ENCODE data around the gene CSGALNACT2. TPM values are rescaled to one million over a fixed set of nuclear protein-coding genes. Genes with fewer than 3 reads are reported as not detected.
"Not testable (repeated sequence)": the region's sequence is repeated elsewhere in the genome, so short reads cannot be mapped to it uniquely, and the experiment has no call there.

The CSGALNACT2 gene
- total RNA-seq, 1 donor from 2014 or later = 30.3 TPM

DNA sequence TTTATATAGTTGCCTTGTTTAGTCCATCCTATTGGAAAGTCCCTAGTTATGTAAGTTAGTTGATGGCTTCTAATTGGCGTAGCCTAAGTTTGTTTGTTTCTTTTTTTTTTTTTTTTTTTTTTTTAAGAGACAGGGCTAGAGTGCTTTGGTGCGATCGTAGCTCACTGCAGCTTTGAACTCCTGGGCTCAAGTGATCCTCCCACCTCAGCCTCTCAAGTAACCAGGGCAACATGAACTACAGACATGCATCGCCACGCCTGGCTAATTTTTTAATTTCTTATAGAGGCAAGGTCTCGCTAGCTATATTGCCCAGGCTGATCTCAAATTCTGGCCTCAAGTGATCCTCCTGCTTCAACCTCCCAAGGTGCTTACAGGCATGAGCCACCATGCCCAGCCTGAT is 7.1 kb downstream of the CSGALNACT2 start:
- Mint-ChIP-seq H3K9me3 (peaks cover 18% of the 10 kb centered on the region), H3K27ac (no peak overlapping the region), H3K27me3 (ENCODE audit: insufficient read depth) (no peaks in the 10 kb centered on the region), H3K4me3 (no peak overlapping the region), H3K4me1 (ENCODE audit: low read depth) (peaks cover 69% of the 10 kb centered on the region), H3K36me3 (ENCODE audit: low read depth) (peaks cover 31% of the 10 kb centered on the region)
- DNase-seq (ENCODE audit: low spot score) = no peak
- intact Hi-C loops (cut with micrococcal nuclease) = no loop called here

DNA sequence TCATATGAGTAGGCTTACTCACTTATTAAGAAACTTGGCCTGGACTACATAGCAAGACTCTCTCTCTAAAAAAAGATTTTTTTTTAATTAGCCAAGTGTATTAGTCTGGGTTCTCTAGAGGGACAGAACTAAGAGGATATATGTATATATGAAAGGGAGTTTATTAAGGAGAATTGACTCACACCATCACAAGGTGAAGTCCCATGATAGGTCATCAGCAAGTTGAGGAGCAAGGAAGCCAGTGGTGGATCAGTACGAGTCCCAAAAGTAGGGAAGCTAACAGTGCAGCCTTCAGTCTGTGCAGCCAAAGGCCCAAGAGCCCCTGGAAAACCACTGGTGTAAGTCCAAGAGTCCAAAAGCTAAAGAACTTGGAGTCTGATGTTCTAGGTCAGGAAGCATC is 7.7 kb downstream of the CSGALNACT2 start:
- intact Hi-C loops (cut with micrococcal nuclease); H3K27ac Mint-ChIP-seq; H3K4me3 Mint-ChIP-seq; H3K27me3 Mint-ChIP-seq (ENCODE audit: insufficient read depth); DNase-seq (ENCODE audit: low spot score): not testable (repeated sequence)
- H3K36me3 Mint-ChIP-seq (ENCODE audit: low read depth) = peaks cover 32% of the 10 kb centered on the region
- peaks cover 18% of the 10 kb centered on the region for H3K9me3 Mint-ChIP-seq
- peaks cover 70% of the 10 kb centered on the region for H3K4me1 Mint-ChIP-seq (ENCODE audit: low read depth)

DNA sequence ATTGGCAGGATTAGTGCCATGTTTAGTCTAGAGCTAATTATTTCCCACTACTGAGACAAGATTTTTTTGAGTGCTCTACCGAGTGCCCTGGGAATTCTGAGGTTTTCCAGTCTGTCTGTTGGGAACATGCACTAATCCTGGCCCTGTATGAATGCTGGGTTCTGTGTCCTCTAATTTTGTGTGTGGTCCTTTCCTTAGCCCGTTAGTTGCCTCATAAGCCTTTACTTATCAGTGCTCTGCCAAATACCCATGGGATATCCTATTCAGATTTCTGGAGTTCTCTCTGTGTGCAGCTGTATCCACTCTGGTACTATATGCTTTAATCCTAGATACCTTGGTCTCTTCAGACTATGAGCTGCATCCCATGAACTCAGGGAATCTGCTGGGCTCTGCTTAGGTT is 13.1 kb downstream of the CSGALNACT2 start:
- H3K27me3 Mint-ChIP-seq (ENCODE audit: insufficient read depth) = no peaks in the 10 kb centered on the region
- H3K9me3 Mint-ChIP-seq = peaks cover 18% of the 10 kb centered on the region
- DNase-seq (ENCODE audit: low spot score) = no peak
- intact Hi-C loops (cut with micrococcal nuclease) = no loop called here
- no peak overlapping the region for H3K4me3 Mint-ChIP-seq
- H3K36me3 Mint-ChIP-seq (ENCODE audit: low read depth) = peaks cover 34% of the 10 kb centered on the region
- no peak overlapping the region for H3K27ac Mint-ChIP-seq
- peaks cover 59% of the 10 kb centered on the region for H3K4me1 Mint-ChIP-seq (ENCODE audit: low read depth)

DNA sequence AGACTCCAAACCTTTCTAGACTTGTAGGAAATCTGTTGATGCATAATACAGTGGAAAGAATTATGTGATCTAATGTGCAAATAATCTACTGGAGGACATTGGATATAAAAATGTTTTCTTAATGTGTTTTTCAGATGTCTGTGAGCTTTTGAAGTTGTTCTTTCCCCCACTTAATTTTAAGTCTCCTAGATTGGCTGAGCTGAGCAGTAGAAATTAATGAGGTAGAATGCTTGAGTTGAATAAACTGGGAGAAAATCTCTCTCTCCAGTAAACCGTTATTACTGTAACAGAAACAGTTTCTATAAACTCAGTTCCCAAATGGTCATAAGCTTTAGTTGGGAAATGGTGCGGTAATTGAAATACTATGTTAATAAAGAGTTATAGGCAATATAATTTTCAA is 15.7 kb downstream of the CSGALNACT2 start:
- H3K4me3 Mint-ChIP-seq = no peak overlapping the region
- peaks cover under 1% of the 10 kb centered on the region for H3K9me3 Mint-ChIP-seq
- peaks cover 34% of the 10 kb centered on the region for H3K36me3 Mint-ChIP-seq (ENCODE audit: low read depth)
- H3K4me1 Mint-ChIP-seq (ENCODE audit: low read depth) = peaks cover 62% of the 10 kb centered on the region
- no peak for DNase-seq (ENCODE audit: low spot score)
- H3K27ac Mint-ChIP-seq = no peak overlapping the region
- intact Hi-C loops (cut with micrococcal nuclease) = no loop called here
- H3K27me3 Mint-ChIP-seq (ENCODE audit: insufficient read depth) = no peaks in the 10 kb centered on the region

DNA sequence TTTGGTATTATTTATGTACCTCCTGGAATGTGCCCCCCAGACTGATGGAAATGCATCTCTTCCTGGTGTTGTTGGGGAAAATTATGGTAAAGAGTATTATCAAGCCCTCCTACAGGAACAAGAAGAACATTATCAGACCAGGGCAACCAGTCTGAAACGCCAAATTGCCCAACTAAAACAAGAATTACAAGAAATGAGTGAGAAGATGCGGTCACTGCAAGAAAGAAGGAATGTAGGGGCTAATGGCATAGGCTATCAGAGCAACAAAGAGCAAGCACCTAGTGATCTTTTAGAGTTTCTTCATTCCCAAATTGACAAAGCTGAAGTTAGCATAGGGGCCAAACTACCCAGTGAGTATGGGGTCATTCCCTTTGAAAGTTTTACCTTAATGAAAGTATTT is 17.0 kb downstream of the CSGALNACT2 start:
- no peak for DNase-seq (ENCODE audit: low spot score)
- intact Hi-C loops (cut with micrococcal nuclease) = no loop called here
- no peak overlapping the region for H3K27ac Mint-ChIP-seq
- peaks cover 33% of the 10 kb centered on the region for H3K36me3 Mint-ChIP-seq (ENCODE audit: low read depth)
- H3K4me3 Mint-ChIP-seq = no peak overlapping the region
- H3K27me3 Mint-ChIP-seq (ENCODE audit: insufficient read depth) = no peaks in the 10 kb centered on the region
- peaks cover 64% of the 10 kb centered on the region for H3K4me1 Mint-ChIP-seq (ENCODE audit: low read depth)
- no peaks in the 10 kb centered on the region for H3K9me3 Mint-ChIP-seq

DNA sequence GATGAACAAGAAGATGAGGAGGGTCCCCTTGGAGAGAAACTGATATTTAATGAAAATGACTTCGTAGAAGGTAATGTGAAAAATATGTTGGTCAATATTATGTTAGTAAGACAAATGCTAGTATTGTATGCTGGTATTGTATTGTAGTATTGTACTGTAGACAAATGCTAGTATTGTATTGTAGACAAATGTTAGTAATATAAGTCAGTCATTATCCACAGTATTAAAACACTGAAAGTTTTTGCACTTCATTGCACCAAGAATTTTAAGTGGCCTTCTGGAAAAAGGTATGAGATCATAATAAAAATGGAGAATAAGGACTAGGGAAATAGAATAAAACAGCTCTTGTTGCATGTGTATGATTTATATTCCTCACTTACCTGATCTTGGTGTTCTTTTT is 17.5 kb downstream of the CSGALNACT2 start:
- H3K9me3 Mint-ChIP-seq = no peaks in the 10 kb centered on the region
- intact Hi-C loops (cut with micrococcal nuclease) = no loop called here
- DNase-seq (ENCODE audit: low spot score) = no peak
- no peak overlapping the region for H3K27ac Mint-ChIP-seq
- peaks cover 64% of the 10 kb centered on the region for H3K4me1 Mint-ChIP-seq (ENCODE audit: low read depth)
- H3K4me3 Mint-ChIP-seq = no peak overlapping the region
- H3K27me3 Mint-ChIP-seq (ENCODE audit: insufficient read depth) = no peaks in the 10 kb centered on the region
- H3K36me3 Mint-ChIP-seq (ENCODE audit: low read depth) = peaks cover 31% of the 10 kb centered on the region

DNA sequence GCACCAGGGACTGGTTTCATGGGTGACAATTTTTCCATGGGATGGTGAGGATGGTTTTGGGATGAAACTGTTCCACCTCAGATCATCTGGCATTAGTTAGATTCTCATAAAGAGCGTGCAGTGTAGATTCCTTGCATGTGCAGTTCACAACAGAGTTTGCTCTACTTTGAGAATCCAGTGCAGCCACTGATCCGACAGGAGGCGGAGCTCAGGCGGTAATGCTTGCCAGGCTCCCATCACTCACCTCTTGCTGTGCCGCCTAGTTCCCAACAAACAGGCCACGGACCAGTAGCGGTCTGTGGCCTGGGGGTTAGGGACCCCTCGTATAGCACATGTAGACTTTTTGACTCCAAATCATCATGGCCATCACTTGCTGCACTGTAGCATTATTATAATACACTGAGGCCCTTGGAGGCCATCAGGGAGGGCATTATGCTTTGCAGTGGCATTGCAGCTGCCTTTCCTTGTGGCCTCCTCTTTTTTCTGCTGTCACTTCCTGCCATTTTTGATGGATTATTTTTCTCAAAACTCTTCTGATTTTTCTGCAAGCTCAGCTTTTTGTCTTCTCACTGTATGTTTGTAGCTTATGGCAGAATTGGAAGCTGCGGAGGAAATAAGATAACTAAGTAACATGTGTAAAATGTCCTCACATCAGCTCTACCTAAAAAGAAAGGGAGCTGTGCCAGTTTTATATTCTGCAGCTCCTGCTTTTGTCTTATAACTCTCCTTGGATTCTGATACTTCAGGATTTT is 18.5 kb downstream of the CSGALNACT2 start:
- peaks cover 36% of the 10 kb centered on the region for H3K36me3 Mint-ChIP-seq (ENCODE audit: low read depth)
- peaks cover 64% of the 10 kb centered on the region for H3K4me1 Mint-ChIP-seq (ENCODE audit: low read depth)
- intact Hi-C loops (cut with micrococcal nuclease) = no loop called here
- DNase-seq (ENCODE audit: low spot score) = no peak
- H3K4me3 Mint-ChIP-seq = no peak overlapping the region
- no peaks in the 10 kb centered on the region for H3K27me3 Mint-ChIP-seq (ENCODE audit: insufficient read depth)
- H3K9me3 Mint-ChIP-seq = no peaks in the 10 kb centered on the region
- no peak overlapping the region for H3K27ac Mint-ChIP-seq

DNA sequence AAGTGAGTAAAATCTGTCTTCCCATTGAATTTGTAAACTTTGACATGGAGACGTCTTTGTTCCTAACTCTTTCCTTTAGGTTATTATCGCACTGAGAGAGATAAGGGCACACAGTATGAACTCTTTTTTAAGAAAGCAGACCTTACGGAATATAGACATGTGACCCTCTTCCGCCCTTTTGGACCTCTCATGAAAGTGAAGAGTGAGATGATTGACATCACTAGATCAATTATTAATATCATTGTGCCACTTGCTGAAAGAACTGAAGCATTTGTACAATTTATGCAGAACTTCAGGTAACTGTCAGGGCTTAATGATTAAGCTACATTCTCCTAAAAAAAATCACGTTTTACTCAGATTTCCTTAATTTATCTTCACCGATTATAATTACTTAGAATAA is 20.4 kb downstream of the CSGALNACT2 start:
- H3K9me3 Mint-ChIP-seq = no peaks in the 10 kb centered on the region
- DNase-seq (ENCODE audit: low spot score) = no peak
- H3K36me3 Mint-ChIP-seq (ENCODE audit: low read depth) = peaks cover 45% of the 10 kb centered on the region
- H3K4me3 Mint-ChIP-seq = no peak overlapping the region
- peaks cover 71% of the 10 kb centered on the region for H3K4me1 Mint-ChIP-seq (ENCODE audit: low read depth)
- no peaks in the 10 kb centered on the region for H3K27me3 Mint-ChIP-seq (ENCODE audit: insufficient read depth)
- intact Hi-C loops (cut with micrococcal nuclease) = no loop called here
- no peak overlapping the region for H3K27ac Mint-ChIP-seq

DNA sequence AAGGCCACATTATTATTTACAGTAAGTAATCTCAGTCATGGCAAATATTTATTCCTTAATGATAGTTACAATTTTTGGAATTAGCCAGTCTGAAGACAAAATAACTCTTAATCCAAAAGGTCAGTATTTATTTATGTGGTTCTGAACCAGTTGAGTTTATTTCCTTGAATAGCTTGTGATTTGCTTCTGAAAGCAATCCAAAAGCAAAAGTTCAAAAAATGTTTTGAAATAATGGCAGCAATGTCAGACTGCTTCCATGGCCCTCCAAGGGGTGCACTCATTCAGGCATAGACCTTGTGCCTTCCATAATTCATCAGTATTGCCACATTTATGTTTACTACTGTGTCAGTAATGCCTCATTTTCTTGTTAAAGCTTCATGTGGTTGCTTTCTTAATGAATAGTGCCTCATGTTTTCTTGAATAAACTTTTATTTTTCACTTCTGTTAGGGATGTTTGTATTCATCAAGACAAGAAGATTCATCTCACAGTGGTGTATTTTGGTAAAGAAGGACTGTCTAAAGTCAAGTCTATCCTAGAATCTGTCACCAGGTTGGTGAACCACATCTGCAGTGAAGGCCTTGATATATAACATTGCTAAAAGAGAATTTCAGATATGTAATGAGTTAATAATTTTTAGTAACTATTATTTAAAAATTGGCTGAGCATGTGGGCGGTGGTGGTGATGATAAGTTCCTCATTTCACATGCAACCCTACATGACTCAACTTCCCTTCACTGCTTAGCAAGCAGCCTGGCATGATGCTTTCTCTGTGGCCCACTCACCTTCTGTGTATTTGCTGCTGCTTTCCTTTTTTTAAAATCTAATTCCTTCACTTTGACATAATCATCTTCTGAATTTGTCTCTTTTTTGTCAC is 22.0 kb downstream of the CSGALNACT2 start:
- H3K27ac Mint-ChIP-seq = peak overlapping the region; percentile 81
- H3K4me1 Mint-ChIP-seq (ENCODE audit: low read depth) = peaks cover 63% of the 10 kb centered on the region
- no peaks in the 10 kb centered on the region for H3K27me3 Mint-ChIP-seq (ENCODE audit: insufficient read depth)
- intact Hi-C loops (cut with micrococcal nuclease) = loop anchor here (1.0 to 5.0 kb wide), 2 partner anchors 20 to 33 kb away; no protein-coding TSS in a partner anchor
- no peak for DNase-seq (ENCODE audit: low spot score)
- H3K9me3 Mint-ChIP-seq = no peaks in the 10 kb centered on the region
- H3K36me3 Mint-ChIP-seq (ENCODE audit: low read depth) = peaks cover 48% of the 10 kb centered on the region
- H3K4me3 Mint-ChIP-seq = no peak overlapping the region

DNA sequence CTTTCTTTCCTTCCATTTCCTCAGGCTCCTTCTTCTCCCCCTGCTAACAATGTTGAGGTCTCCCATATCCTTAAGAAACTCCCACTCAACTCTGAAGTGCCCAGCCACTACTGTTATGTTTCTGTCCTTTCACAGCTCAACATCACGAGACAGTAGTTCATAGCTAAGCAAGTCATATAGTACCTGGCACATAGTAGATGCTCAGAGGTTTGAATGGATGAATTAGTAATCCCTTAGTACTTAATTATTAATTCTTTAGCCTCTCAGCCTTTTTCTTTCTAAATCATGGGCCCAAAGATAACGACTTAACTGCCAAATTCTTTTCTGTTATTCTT is 22.6 kb downstream of the CSGALNACT2 start:
- DNase-seq (ENCODE audit: low spot score) = no peak
- Mint-ChIP-seq H3K4me1 (ENCODE audit: low read depth) (peaks cover 57% of the 10 kb centered on the region), H3K9me3 (no peaks in the 10 kb centered on the region), H3K4me3 (no peak overlapping the region), H3K36me3 (ENCODE audit: low read depth) (peaks cover 42% of the 10 kb centered on the region), H3K27me3 (ENCODE audit: insufficient read depth) (no peaks in the 10 kb centered on the region), H3K27ac (peak overlapping the region; percentile 81)
- intact Hi-C loops (cut with micrococcal nuclease) = loop anchor here (1.0 to 5.0 kb wide), 2 partner anchors 21 to 34 kb away; no protein-coding TSS in a partner anchor

DNA sequence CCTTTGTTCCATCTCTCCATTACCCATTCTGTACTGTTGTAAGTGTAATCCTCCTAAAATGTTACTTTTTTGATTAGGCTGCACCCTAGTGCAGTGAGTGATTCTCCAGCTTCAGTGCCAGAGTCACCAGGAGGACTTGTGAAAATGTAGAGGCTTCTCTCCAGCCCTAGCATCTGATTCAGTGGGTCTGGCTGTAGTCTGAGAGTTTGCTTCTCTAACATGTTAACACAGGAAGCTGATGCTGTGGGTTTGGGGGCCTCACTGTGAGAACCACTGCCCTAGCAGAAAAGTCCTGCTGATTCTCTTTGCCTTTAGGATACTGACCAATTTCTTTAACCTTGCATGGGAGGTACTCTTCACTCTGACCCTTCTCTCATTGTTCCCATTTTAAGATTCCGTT is 24.4 kb downstream of the CSGALNACT2 start:
- no peak overlapping the region for H3K4me3 Mint-ChIP-seq
- H3K27ac Mint-ChIP-seq = peak overlapping the region; percentile 69
- intact Hi-C loops (cut with micrococcal nuclease) = loop anchor here (1.0 to 5.0 kb wide), 2 partner anchors 8 to 35 kb away; no protein-coding TSS in a partner anchor
- peaks cover 48% of the 10 kb centered on the region for H3K4me1 Mint-ChIP-seq (ENCODE audit: low read depth)
- peaks cover 39% of the 10 kb centered on the region for H3K36me3 Mint-ChIP-seq (ENCODE audit: low read depth)
- H3K9me3 Mint-ChIP-seq = no peaks in the 10 kb centered on the region
- no peak for DNase-seq (ENCODE audit: low spot score)
- H3K27me3 Mint-ChIP-seq (ENCODE audit: insufficient read depth) = no peaks in the 10 kb centered on the region

DNA sequence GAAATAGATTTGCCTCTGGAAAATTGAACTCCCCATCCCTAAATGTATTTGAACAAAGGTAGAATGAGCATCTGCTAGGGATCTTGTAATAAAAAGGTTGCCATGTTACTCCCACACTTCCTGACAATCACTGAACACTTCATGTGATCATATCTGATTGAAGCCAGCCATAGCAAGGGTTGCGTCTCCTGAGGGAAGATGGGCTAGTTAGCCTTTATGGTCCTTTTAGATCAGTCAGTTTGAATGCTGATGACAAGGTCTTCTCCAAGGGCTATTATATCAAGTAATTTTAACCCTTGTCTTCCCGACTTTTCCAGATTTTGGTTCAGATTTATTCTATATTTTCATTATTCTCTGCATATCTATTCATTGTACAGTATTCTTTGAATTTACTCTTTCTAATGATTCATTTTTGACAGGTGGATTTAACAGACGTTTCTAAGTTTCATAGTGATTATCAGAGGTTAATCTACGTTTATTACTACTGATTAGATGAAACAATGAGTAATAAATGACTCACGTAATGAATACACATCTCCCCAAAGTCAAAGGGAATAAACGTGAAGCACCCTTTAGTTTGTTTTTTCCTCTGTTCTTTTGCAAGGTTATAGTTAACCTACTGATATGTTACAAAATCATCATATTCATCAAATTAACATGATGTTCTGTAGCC is 28.1 kb downstream of the CSGALNACT2 start:
- intact Hi-C loops (cut with micrococcal nuclease) = no loop called here
- peak overlapping the region; percentile 21 for H3K27ac Mint-ChIP-seq
- H3K36me3 Mint-ChIP-seq (ENCODE audit: low read depth) = peaks cover 46% of the 10 kb centered on the region
- H3K9me3 Mint-ChIP-seq = no peaks in the 10 kb centered on the region
- no peak overlapping the region for H3K4me3 Mint-ChIP-seq
- H3K27me3 Mint-ChIP-seq (ENCODE audit: insufficient read depth) = no peaks in the 10 kb centered on the region
- peaks cover 28% of the 10 kb centered on the region for H3K4me1 Mint-ChIP-seq (ENCODE audit: low read depth)
- DNase-seq (ENCODE audit: low spot score) = no peak
